ENCODE measurements around the gene ALDH1A2. TPM values are rescaled to one million over a fixed set of nuclear protein-coding genes. Genes with fewer than 3 reads are reported as not detected.

The ALDH1A2 gene
- total RNA-seq, 2 donors from 2014 or later, result 38.7 to 47.8 TPM

GRCh38 chr15:58109419-58109818 is 43.9 kb upstream of the ALDH1A2 start:
- H3K4me3 ChIP-seq, result no peak overlapping the region
- H3K36me3 ChIP-seq, result no peaks in the 10 kb centered on the region
- H3K4me1 ChIP-seq, result no peaks in the 10 kb centered on the region
- no peak overlapping the region for H3K27ac ChIP-seq
- H3K9me3 ChIP-seq, result no peaks in the 10 kb centered on the region
- no peak for DNase-seq (ENCODE audit: low spot score)
- H3K27me3 ChIP-seq, result no peaks in the 10 kb centered on the region
- no peak for TF ChIP-seq CTCF (IDR thresholded peaks at IDR 0.05)

GRCh38 chr15:58108117-58108516 is 42.6 kb upstream of the ALDH1A2 start:
- Histone ChIP-seq H3K27ac (no peak overlapping the region), H3K27me3 (no peaks in the 10 kb centered on the region), H3K9me3 (no peaks in the 10 kb centered on the region), H3K4me1 (no peaks in the 10 kb centered on the region), H3K36me3 (no peaks in the 10 kb centered on the region), H3K4me3 (no peak overlapping the region)
- no peak for TF ChIP-seq CTCF (IDR thresholded peaks at IDR 0.05)
- no peak for DNase-seq (ENCODE audit: low spot score)

GRCh38 chr15:58103482-58103881 is 38.0 kb upstream of the ALDH1A2 start:
- no peak for TF ChIP-seq CTCF (IDR thresholded peaks at IDR 0.05)
- Histone ChIP-seq H3K4me1 (no peaks in the 10 kb centered on the region), H3K27ac (no peak overlapping the region)

GRCh38 chr15:58096529-58097084 is 31.1 kb upstream of the ALDH1A2 start:
- DNase-seq (ENCODE audit: low spot score), result no peak
- no peak for TF ChIP-seq CTCF (IDR thresholded peaks at IDR 0.05)

More at GRCh38 chr15:58103482-58103881, 38.0 kb upstream of the ALDH1A2 start:
- Histone ChIP-seq H3K4me3 (no peak overlapping the region), H3K9me3 (no peaks in the 10 kb centered on the region), H3K36me3 (no peaks in the 10 kb centered on the region), H3K27me3 (no peaks in the 10 kb centered on the region)
- no peak for DNase-seq (ENCODE audit: low spot score)

GRCh38 chr15:58095415-58095814 is 29.9 kb upstream of the ALDH1A2 start:
- Histone ChIP-seq H3K36me3 (no peaks in the 10 kb centered on the region), H3K4me3 (no peak overlapping the region), H3K9me3 (peaks cover 0 to 10% of the 10 kb centered on the region in 2 donors), H3K4me1 (no peaks in the 10 kb centered on the region), H3K27ac (no peak overlapping the region), H3K27me3 (no peaks in the 10 kb centered on the region)
- no peak for TF ChIP-seq CTCF (IDR thresholded peaks at IDR 0.05)
- no peak for DNase-seq (ENCODE audit: low spot score)

More at GRCh38 chr15:58096529-58097084, 31.1 kb upstream of the ALDH1A2 start:
- no peak overlapping the region for H3K27ac ChIP-seq
- H3K36me3 ChIP-seq, result no peaks in the 10 kb centered on the region
- no peak overlapping the region for H3K4me3 ChIP-seq
- H3K9me3 ChIP-seq, result peaks cover 0 to 10% of the 10 kb centered on the region in 2 donors
- H3K27me3 ChIP-seq, result no peaks in the 10 kb centered on the region
- no peaks in the 10 kb centered on the region for H3K4me1 ChIP-seq

GRCh38 chr15:58087871-58088270 is 22.4 kb upstream of the ALDH1A2 start:
- H3K36me3 ChIP-seq, result no peaks in the 10 kb centered on the region
- DNase-seq (ENCODE audit: low spot score), result no peak
- no peaks in the 10 kb centered on the region for H3K9me3 ChIP-seq
- no peaks in the 10 kb centered on the region for H3K27me3 ChIP-seq
- no peak overlapping the region for H3K27ac ChIP-seq
- H3K4me3 ChIP-seq, result no peak overlapping the region
- no peak for TF ChIP-seq CTCF (IDR thresholded peaks at IDR 0.05)
- H3K4me1 ChIP-seq, result no peaks in the 10 kb centered on the region
